GM23248 (cell line): ENCODE results near the gene DDX10. TPM values are rescaled to one million over a fixed set of nuclear protein-coding genes. Genes with fewer than 3 reads are reported as not detected.

Experiments used
- DNase-seq: peaks from one replicate; pipeline ENCODE4 v3.0.0-alpha.2; 2015
- H2AFZ ChIP-seq: fragments of 200-600 bp; sonication (generic); 2 replicates; pipeline ENCODE4 v1.6.1; 2016; ENCODE audit warnings: antibody characterized with exemption
- H3F3A ChIP-seq: fragments of 200-600 bp; sonication (generic); 2 replicates; pipeline ENCODE4 v1.6.1; 2016; ENCODE audit warnings: mild to moderate bottlenecking, antibody characterized with exemption, mixed run types; ENCODE audit not compliant: insufficient read depth
- H3K27ac ChIP-seq: fragments of 200-600 bp; sonication (generic); 2 replicates; pipeline ENCODE4 v1.5.1; 2016; ENCODE audit warnings: mild to moderate bottlenecking
- H3K27me3 ChIP-seq: fragments of 200-600 bp; sonication (generic); replicated peaks from 2 replicates; pipeline ENCODE4 v1.6.1; 2016; ENCODE audit warnings: mild to moderate bottlenecking; ENCODE audit not compliant: insufficient read depth
- H3K36me3 ChIP-seq: fragments of 200-600 bp; sonication (generic); 2 replicates; pipeline ENCODE4 v1.6.1; 2016; ENCODE audit warnings: low read depth, mild to moderate bottlenecking
- H3K4me1 ChIP-seq: fragments of 200-600 bp; sonication (generic); 2 replicates; pipeline ENCODE4 v1.6.1; 2016; ENCODE audit warnings: mild to moderate bottlenecking; ENCODE audit not compliant: insufficient read depth
- H3K4me2 ChIP-seq: fragments of 200-600 bp; sonication (generic); one replicate; pipeline ENCODE4 v1.6.1; 2016; ENCODE audit warnings: mild to moderate bottlenecking; ENCODE audit not compliant: unreplicated experiment
- H3K4me3 ChIP-seq: fragments of 200-600 bp; sonication (generic); 2 replicates; pipeline ENCODE4 v1.5.1; 2016; ENCODE audit warnings: mild to moderate bottlenecking
- H3K79me2 ChIP-seq: fragments of 200-600 bp; sonication (generic); 2 replicates; pipeline ENCODE4 v1.6.1; 2016; ENCODE audit warnings: mild to moderate bottlenecking; ENCODE audit not compliant: insufficient read depth
- H3K9ac ChIP-seq: fragments of 200-600 bp; sonication (generic); 2 replicates; pipeline ENCODE4 v1.6.1; 2016; ENCODE audit warnings: mild to moderate bottlenecking
- H3K9me2 ChIP-seq: fragments of 200-600 bp; sonication (generic); 2 replicates; pipeline ENCODE4 v1.6.1; 2016; ENCODE audit warnings: mixed run types, mild to moderate bottlenecking, moderate library complexity; ENCODE audit not compliant: insufficient read depth
- H3K9me3 ChIP-seq: fragments of 200-600 bp; sonication (generic); one replicate; pipeline ENCODE4 v1.6.1; 2017; ENCODE audit warnings: low read depth
- H4K20me1 ChIP-seq: fragments of 200-600 bp; sonication (generic); 2 replicates; pipeline ENCODE4 v1.6.0; 2016; ENCODE audit not compliant: insufficient read depth
- EZH2 ChIP-seq: fragments of 200-600 bp; sonication (generic); IDR thresholded peaks from 2 replicates; pipeline ENCODE4 v1.6.1; 2018; ENCODE audit warnings: antibody characterized with exemption, mild to moderate bottlenecking; ENCODE audit not compliant: insufficient read depth, poor library complexity, severe bottlenecking
- EZH2phosphoT487 ChIP-seq: fragments of 200-600 bp; sonication (generic); IDR thresholded peaks from 2 replicates; pipeline ENCODE4 v1.6.1; 2018; ENCODE audit warnings: antibody characterized with exemption, moderate library complexity, mild to moderate bottlenecking, low read depth; ENCODE audit not compliant: insufficient read depth
- WGBS, 2 experiments: methylation state at CpG; one replicate each; pipeline ENCODE4 v1.1.6; 2015 to 2017; ENCODE audit warnings: low lambda C conversion rate in 2 of 2, low coverage in 1 of 2; ENCODE audit errors: missing lambda C conversion rate in 2 of 2; 5-methylcytosine and 5-hydroxymethylcytosine counted together
- in situ Hi-C: fragments of 300-500 bp; cut with MboI; formaldehyde crosslinking; loops from 2 replicates; pipeline ENCODE4 v1.15.0; 2020
- polyA plus RNA-seq: library from polyadenylated mRNA; unstranded; fragments of >200 nt; fragmentation: Nextera tagmentation; extraction: Ambion mirVana; gene quantifications from 2 replicates; pipeline ENCODE4 v1.2.1, GENCODE V29; 2016
- total RNA-seq: library from RNA; depleted of rRNA; stranded (reverse); fragments of >200 nt; shearing (Covaris generic); gene quantifications from 2 replicates; pipeline ENCODE4 v1.2.3, GENCODE V29; 2014

The DDX10 gene
- total and polyA plus RNA-seq, 2 experiments from 2014 or later = 23.6 to 31.2 TPM

DNA sequence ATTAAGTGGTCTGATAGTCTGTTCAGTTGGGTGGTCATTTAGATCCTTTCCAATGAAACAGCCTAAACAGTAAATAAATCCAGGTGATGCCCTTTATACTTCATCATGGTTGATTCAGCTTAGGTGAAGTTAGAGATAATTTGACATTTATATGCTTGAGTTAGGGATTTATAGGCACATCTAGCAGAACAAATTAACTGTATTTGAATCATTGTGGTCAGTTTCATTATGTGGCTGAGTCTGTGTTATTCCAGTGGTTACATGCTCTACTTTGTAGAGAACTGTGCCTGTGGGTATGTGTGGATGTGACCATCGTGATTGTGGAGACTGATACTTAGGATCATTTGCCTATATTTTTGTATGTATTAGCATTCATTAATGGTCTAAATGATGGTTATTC is 194.6 kb downstream of the DDX10 start:
- no peaks in the 10 kb centered on the region for H3K27me3 ChIP-seq
- no peaks in the 10 kb centered on the region for H4K20me1 ChIP-seq
- H2AFZ ChIP-seq = no peak overlapping the region
- no peaks in the 10 kb centered on the region for H3K9me3 ChIP-seq
- H3K4me3 ChIP-seq = no peak overlapping the region
- peaks cover 3% of the 10 kb centered on the region; the same call in 1 of the 2 replicates for H3K4me1 ChIP-seq
- TF ChIP-seq EZH2 (no peak), EZH2phosphoT487 (no peak)
- no peak overlapping the region for H3K27ac ChIP-seq
- in situ Hi-C loops = no loop called here
- no peak overlapping the region for H3K4me2 ChIP-seq
- H3K79me2 ChIP-seq = no peaks in the 10 kb centered on the region
- no peak overlapping the region for H3K9ac ChIP-seq
- H3K36me3 ChIP-seq = no peaks in the 10 kb centered on the region
- no peaks in the 10 kb centered on the region for H3F3A ChIP-seq
- WGBS, 2 experiments = 97 to 100% methylated on average over 1 of the region's 1 CpG
- no peak for DNase-seq
- no peaks in the 10 kb centered on the region for H3K9me2 ChIP-seq

DNA sequence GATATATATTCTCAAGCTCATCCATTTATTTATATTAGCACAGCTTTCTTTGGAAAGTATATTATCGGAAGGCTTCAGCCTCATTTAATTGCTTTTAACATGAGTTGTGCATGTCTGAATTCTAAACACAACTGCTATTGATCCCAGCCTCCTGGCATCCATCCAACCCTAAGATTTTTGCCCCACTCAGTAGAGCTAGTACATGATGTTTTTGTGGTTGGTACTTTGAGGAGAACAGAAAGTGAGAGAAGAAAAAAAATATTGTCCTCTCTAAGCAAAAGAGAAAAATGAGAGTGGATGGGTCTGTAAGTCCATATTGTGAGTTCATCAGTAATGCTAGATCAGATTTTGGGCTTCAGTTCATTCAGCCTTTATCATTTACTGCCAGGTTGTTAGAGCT is 198.7 kb downstream of the DDX10 start:
- Histone ChIP-seq H3K4me3 (no peak overlapping the region), H3K79me2 (no peaks in the 10 kb centered on the region), H3K27me3 (no peaks in the 10 kb centered on the region), H3K9me3 (no peaks in the 10 kb centered on the region), H3K9me2 (no peaks in the 10 kb centered on the region), H3K27ac (no peak overlapping the region), H4K20me1 (no peaks in the 10 kb centered on the region), H3K4me2 (no peak overlapping the region), H3K36me3 (no peaks in the 10 kb centered on the region), H3K4me1 (no peaks in the 10 kb centered on the region), H3K9ac (no peak overlapping the region), H3F3A (no peaks in the 10 kb centered on the region), H2AFZ (no peak overlapping the region)
- in situ Hi-C loops = no loop called here
- no peak for DNase-seq
- no peak for TF ChIP-seq EZH2
- no peak for TF ChIP-seq EZH2phosphoT487
- WGBS, 2 experiments = 94 to 95% methylated on average over 1 of the region's 1 CpG

DNA sequence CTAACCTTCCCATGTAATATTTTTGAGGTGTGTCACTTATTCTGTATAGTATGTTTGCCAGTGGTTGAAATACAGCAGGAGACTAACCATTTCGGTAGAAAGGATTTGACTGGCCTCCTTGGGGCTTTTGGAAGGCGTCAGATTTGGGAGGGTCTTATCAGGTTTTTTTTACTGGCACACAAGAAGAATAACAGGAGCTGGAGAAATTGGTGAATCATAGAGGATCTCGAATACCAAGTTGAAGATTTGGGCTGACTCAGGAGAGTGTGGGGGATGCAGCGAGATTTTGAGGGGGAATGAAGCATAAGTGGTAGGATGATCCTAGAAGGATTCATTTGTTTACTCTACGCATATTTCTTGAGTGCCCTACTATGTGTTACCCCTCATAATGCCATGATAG is 200.5 kb downstream of the DDX10 start:
- peaks cover 17% of the 10 kb centered on the region for H3K4me1 ChIP-seq
- no peak overlapping the region for H2AFZ ChIP-seq
- peaks cover 14% of the 10 kb centered on the region for H3F3A ChIP-seq
- no peaks in the 10 kb centered on the region for H3K9me2 ChIP-seq
- no peak for TF ChIP-seq EZH2phosphoT487
- no peak for TF ChIP-seq EZH2
- in situ Hi-C loops = no loop called here
- DNase-seq = no peak
- H3K4me2 ChIP-seq = no peak overlapping the region
- H3K27ac ChIP-seq = no peak overlapping the region
- H3K79me2 ChIP-seq = no peaks in the 10 kb centered on the region
- no peak overlapping the region for H3K4me3 ChIP-seq
- 86 to 89% methylated on average over 5 of the region's 5 CpGs for WGBS, 2 experiments
- no peaks in the 10 kb centered on the region for H4K20me1 ChIP-seq
- no peak overlapping the region for H3K9ac ChIP-seq
- no peaks in the 10 kb centered on the region for H3K27me3 ChIP-seq
- H3K9me3 ChIP-seq = no peaks in the 10 kb centered on the region
- H3K36me3 ChIP-seq = no peaks in the 10 kb centered on the region

DNA sequence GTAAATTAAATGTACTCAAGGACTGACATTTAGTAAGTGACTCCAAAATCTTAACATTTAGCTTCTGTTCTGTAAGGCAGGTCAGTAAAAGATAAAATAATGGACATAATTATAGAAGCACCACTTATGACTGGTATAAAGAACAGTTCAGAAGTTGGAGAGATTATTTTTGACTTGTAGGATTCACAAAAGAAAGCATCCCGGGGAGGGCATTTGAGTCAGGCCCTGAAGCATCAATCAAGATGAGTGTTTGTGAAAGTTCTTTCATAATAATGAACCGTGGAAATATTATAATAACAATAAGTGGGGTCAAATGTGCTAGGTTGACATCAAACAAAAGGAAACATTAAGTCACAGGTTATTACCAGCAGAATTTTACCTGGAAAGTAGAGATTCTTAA is 201.9 kb downstream of the DDX10 start:
- Histone ChIP-seq H4K20me1 (no peaks in the 10 kb centered on the region), H3K4me1 (peaks cover 31% of the 10 kb centered on the region), H3K27ac (no peak overlapping the region), H3K79me2 (no peaks in the 10 kb centered on the region), H3K9me3 (no peaks in the 10 kb centered on the region), H3K4me2 (no peak overlapping the region), H2AFZ (no peak overlapping the region), H3K4me3 (no peak overlapping the region), H3K27me3 (no peaks in the 10 kb centered on the region), H3K9ac (no peak overlapping the region), H3K36me3 (no peaks in the 10 kb centered on the region), H3K9me2 (no peaks in the 10 kb centered on the region), H3F3A (peaks cover 25% of the 10 kb centered on the region)
- DNase-seq = no peak
- TF ChIP-seq EZH2 = no peak
- TF ChIP-seq EZH2phosphoT487 = no peak
- 98 to 100% methylated on average over 2 of the region's 2 CpGs for WGBS, 2 experiments
- in situ Hi-C loops = no loop called here

DNA sequence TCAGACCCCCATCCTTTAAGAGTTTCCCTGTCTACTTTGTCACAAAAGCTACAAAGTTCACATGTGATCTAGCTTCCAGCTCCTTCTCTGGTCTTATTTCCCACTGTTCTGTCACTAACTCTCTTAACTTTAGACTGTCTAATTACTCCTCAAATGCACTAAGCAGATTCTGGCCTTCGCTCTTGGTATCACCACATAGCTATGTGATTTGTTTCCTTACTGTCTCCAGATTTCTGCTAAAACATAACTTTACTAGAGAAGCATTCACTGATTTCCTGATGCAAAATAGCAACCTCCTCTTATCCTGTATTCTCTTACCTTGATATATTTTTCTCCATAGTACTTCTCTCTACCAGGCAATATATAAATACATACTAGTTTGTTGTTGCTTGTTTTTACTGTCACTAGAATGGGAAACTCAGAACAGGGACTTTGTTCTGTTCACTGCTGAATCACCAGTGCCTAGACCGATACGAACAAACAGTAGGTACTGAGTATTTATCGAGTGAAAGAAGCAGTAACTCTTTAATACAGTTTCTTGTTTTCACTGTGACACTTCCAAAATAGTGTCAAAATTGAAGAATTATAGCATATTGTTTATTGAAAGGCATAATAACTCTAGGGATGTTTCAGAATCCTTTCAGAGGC is 205.6 kb downstream of the DDX10 start:
- in situ Hi-C loops = no loop called here
- DNase-seq = peak; percentile 87
- peaks cover 53% of the 10 kb centered on the region for H3K4me1 ChIP-seq
- no peaks in the 10 kb centered on the region for H3K79me2 ChIP-seq
- WGBS, 2 experiments = 11 to 17% methylated on average over 4 of the region's 4 CpGs
- H3K27me3 ChIP-seq = no peaks in the 10 kb centered on the region
- peak overlapping the region; percentile 90 for H3K4me2 ChIP-seq
- peak overlapping the region; percentile 33 for H2AFZ ChIP-seq
- no peak for TF ChIP-seq EZH2
- no peak for TF ChIP-seq EZH2phosphoT487
- peak overlapping the region; percentile 63 for H3K4me3 ChIP-seq
- peak overlapping the region; percentile 66 for H3K27ac ChIP-seq
- H3F3A ChIP-seq = peaks cover 49% of the 10 kb centered on the region
- no peaks in the 10 kb centered on the region for H3K9me2 ChIP-seq
- H3K36me3 ChIP-seq = no peaks in the 10 kb centered on the region
- peak overlapping the region; percentile 49 for H3K9ac ChIP-seq
- no peaks in the 10 kb centered on the region for H3K9me3 ChIP-seq
- no peaks in the 10 kb centered on the region for H4K20me1 ChIP-seq
